HepG2 (cell line): ENCODE measurements around the gene ARMC5. TPM values are rescaled to one million over a fixed set of nuclear protein-coding genes. Genes with fewer than 3 reads are reported as not detected.
A peak's percentile ranks its signal among the peaks of the same experiment; 100 is the strongest.

Experiments used
- CENPX ChIP-seq: sonication (generic); formaldehyde crosslinking; IDR thresholded peaks from 2 replicates; pipeline ENCODE4 v1.9.0; 2021; ENCODE audit warnings: mild to moderate bottlenecking, missing genetic modification reagents, moderate library complexity
- PAX8 ChIP-seq: sonication (generic); formaldehyde crosslinking; IDR thresholded peaks from 2 replicates; pipeline ENCODE4 v1.8.0; 2022; ENCODE audit warnings: mild to moderate bottlenecking, missing genetic modification reagents, borderline replicate concordance
- RFXANK ChIP-seq: IDR thresholded peaks from 2 replicates; pipeline ENCODE4 v1.6.1; 2016
- RXRA ChIP-seq: sonication (generic); formaldehyde crosslinking; IDR thresholded peaks from 2 replicates; pipeline ENCODE4 v1.5.1; 2020; ENCODE audit warnings: missing genetic modification reagents
- SETDB1 ChIP-seq: sonication (generic); formaldehyde crosslinking; IDR thresholded peaks from 2 replicates; pipeline ENCODE4 v1.5.1; 2020; ENCODE audit warnings: missing genetic modification reagents, mild to moderate bottlenecking, borderline replicate concordance
- SMC3 ChIP-seq: IDR thresholded peaks from 2 replicates; pipeline ENCODE4 v1.6.1; 2011; ENCODE audit warnings: low read length, improper control_type of control experiment
- SOX13 ChIP-seq, 3 experiments: fragments of 450-650 bp in 1 of 3; sonication (generic) in 1 of 3; formaldehyde crosslinking in 1 of 3; IDR thresholded peaks in 2 of 3; conservative IDR thresholded peaks in 1 of 3; 2 replicates each; pipeline versions ENCODE4 v1.5.0 to v1.6.1; 2016 to 2020; ENCODE audit warnings: antibody characterized with exemption in 1 of 3, mild to moderate bottlenecking in 1 of 3, missing compliant biosample characterization in 1 of 3, missing genetic modification reagents in 1 of 3, moderate library complexity in 1 of 3
- ZFP62 ChIP-seq: sonication (generic); formaldehyde crosslinking; IDR thresholded peaks from 2 replicates; pipeline ENCODE4 v1.4.0; 2020; ENCODE audit warnings: missing genetic modification reagents
- ZNF605 ChIP-seq: sonication (generic); formaldehyde crosslinking; IDR thresholded peaks from 2 replicates; pipeline ENCODE4 v1.8.0; 2022; ENCODE audit warnings: mild to moderate bottlenecking, missing genetic modification reagents
- ZNF615 ChIP-seq: sonication (generic); formaldehyde crosslinking; IDR thresholded peaks from 2 replicates; pipeline ENCODE4 v1.5.0; 2020; ENCODE audit warnings: mild to moderate bottlenecking, missing genetic modification reagents, borderline replicate concordance
- ZNF672 ChIP-seq: sonication (generic); formaldehyde crosslinking; IDR thresholded peaks from 2 replicates; pipeline ENCODE4 v1.8.1; 2022; ENCODE audit warnings: missing genetic modification reagents
- ZNF724P ChIP-seq: sonication (generic); formaldehyde crosslinking; IDR thresholded peaks from 2 replicates; pipeline ENCODE4 v1.8.0; 2022; ENCODE audit warnings: missing genetic modification reagents, borderline replicate concordance
- ZNF891 ChIP-seq: sonication (generic); formaldehyde crosslinking; IDR thresholded peaks from 2 replicates; pipeline ENCODE4 v1.5.0; 2020; ENCODE audit warnings: mild to moderate bottlenecking, missing genetic modification reagents
- polyA plus RNA-seq, 8 experiments: library from polyadenylated mRNA; depleted of rRNA in 3 of 8; stranded (reverse) in 7 of 8; unstranded in 1 of 8; fragments of >200 nt; fragmentation: Illumina TruSeq in 4 of 8; extraction: Trizol in 4 of 8; gene quantifications; 2 replicates each; pipeline versions ENCODE4 v1.2.1 to v1.2.3, GENCODE V29; 2011 to 2016; ENCODE audit warnings: low read depth in 4 of 8, missing spikeins in 1 of 8, mixed read lengths in 1 of 8; ENCODE audit not compliant: insufficient read depth in 1 of 8
- total RNA-seq, 5 experiments: library from RNA; depleted of rRNA; stranded (reverse); fragments of >200 nt; fragmentation: Illumina TruSeq; extraction: Trizol; gene quantifications; 2 replicates each; pipeline ENCODE4 v1.2.3, GENCODE V29; 2016; ENCODE audit warnings: low read depth in 1 of 5
- TF ChIP-seq, protein P1 (sequence below): sonication (generic); formaldehyde crosslinking; IDR thresholded peaks from 2 replicates; pipeline ENCODE4 v1.5.0; 2020; ENCODE audit warnings: mild to moderate bottlenecking, missing genetic modification reagents, borderline replicate concordance
- TF ChIP-seq, protein P2 (sequence below): sonication (generic); formaldehyde crosslinking; IDR thresholded peaks from 2 replicates; pipeline ENCODE4 v1.4.0; 2020; ENCODE audit warnings: missing genetic modification reagents
- TF ChIP-seq, protein P3 (sequence below): IDR thresholded peaks from 2 replicates; pipeline ENCODE4 v1.6.1; 2018; ENCODE audit warnings: missing genetic modification reagents, mild to moderate bottlenecking, missing compliant biosample characterization

ARMC5 gene
- total and polyA plus RNA-seq, 2 of the 13 experiments (the other 11 are each of a cell fraction or from before 2014, with no cell fraction given), result 10.8 to 22.3 TPM

DNA sequence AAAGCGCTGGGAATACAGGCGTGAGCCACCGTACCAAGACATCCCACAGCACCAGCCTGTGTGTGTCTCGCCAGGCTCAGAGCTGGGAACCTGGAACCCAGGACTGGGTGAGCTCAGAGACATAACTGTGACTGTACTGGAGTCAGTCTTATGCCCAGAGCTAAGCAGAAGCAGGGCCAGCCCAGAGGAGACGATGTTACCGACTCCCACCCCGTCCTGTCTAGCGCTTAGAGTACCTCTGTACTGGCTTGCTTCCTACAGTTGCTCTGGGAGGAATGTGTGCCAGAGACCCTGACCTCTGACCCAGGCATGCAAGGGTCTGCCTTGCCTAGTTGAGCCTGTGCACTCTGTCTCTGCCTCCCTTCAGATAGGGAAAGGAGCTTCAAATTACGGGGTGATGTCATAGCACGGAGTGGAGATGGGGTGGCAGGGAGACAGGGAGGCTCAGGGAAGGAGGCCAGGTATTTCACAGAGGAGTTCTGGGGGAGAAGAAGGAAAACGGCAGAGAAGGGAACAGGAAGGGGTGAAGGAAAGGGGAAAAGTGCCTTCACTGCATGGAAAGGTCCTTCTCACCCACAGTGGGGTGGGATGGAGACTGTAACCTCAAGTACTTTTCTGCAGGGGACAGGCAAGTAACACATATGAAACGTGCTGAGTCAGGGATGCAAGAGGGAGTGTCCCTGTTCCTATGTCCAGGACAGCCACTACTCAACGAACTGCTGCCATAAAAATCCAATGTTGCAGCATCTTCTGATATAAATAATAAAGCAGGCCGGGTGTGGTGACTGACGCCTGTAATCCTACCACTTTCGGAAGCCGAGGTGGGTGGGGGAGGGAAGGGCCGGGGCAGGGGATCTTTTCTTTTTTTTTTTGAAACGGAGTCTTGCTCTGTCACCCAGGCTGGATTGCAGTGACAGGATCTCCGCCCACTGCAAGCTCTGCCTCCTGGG, 5.8 kb upstream of the ARMC5 start (continued):
- TF ChIP-seq, protein P1, sequence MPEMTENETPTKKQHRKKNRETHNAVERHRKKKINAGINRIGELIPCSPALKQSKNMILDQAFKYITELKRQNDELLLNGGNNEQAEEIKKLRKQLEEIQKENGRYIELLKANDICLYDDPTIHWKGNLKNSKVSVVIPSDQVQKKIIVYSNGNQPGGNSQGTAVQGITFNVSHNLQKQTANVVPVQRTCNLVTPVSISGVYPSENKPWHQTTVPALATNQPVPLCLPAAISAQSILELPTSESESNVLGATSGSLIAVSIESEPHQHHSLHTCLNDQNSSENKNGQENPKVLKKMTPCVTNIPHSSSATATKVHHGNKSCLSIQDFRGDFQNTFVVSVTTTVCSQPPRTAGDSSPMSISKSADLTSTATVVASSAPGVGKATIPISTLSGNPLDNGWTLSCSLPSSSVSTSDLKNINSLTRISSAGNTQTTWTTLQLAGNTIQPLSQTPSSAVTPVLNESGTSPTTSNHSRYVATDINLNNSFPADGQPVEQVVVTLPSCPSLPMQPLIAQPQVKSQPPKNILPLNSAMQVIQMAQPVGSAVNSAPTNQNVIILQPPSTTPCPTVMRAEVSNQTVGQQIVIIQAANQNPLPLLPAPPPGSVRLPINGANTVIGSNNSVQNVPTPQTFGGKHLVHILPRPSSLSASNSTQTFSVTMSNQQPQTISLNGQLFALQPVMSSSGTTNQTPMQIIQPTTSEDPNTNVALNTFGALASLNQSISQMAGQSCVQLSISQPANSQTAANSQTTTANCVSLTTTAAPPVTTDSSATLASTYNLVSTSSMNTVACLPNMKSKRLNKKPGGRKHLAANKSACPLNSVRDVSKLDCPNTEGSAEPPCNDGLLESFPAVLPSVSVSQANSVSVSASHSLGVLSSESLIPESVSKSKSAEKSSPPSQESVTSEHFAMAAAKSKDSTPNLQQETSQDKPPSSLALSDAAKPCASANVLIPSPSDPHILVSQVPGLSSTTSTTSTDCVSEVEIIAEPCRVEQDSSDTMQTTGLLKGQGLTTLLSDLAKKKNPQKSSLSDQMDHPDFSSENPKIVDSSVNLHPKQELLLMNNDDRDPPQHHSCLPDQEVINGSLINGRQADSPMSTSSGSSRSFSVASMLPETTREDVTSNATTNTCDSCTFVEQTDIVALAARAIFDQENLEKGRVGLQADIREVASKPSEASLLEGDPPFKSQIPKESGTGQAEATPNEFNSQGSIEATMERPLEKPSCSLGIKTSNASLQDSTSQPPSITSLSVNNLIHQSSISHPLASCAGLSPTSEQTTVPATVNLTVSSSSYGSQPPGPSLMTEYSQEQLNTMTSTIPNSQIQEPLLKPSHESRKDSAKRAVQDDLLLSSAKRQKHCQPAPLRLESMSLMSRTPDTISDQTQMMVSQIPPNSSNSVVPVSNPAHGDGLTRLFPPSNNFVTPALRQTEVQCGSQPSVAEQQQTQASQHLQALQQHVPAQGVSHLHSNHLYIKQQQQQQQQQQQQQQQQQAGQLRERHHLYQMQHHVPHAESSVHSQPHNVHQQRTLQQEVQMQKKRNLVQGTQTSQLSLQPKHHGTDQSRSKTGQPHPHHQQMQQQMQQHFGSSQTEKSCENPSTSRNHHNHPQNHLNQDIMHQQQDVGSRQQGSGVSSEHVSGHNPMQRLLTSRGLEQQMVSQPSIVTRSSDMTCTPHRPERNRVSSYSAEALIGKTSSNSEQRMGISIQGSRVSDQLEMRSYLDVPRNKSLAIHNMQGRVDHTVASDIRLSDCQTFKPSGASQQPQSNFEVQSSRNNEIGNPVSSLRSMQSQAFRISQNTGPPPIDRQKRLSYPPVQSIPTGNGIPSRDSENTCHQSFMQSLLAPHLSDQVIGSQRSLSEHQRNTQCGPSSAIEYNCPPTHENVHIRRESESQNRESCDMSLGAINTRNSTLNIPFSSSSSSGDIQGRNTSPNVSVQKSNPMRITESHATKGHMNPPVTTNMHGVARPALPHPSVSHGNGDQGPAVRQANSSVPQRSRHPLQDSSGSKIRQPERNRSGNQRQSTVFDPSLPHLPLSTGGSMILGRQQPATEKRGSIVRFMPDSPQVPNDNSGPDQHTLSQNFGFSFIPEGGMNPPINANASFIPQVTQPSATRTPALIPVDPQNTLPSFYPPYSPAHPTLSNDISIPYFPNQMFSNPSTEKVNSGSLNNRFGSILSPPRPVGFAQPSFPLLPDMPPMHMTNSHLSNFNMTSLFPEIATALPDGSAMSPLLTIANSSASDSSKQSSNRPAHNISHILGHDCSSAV, result no peak
- TF ChIP-seq ZFP62 (no peak), ZNF891 (peak; percentile 33; the same call in 1 of the 2 replicates), RXRA (CRISPR knock-in tag) (peak; percentile 38; the same call in 1 of the 2 replicates), ZNF615 (no peak), RFXANK (CRISPR knock-in tag) (no peak), PAX8 (CRISPR knock-in tag) (peak; percentile 5; the same call in 1 of the 2 replicates), SMC3 (no peak), SOX13 (IDR thresholded peaks at IDR 0.05) (no peak), SOX13 (CRISPR knock-in tag; conservative IDR thresholded peaks at IDR 0.05 in 1 of 2, IDR thresholded peaks at IDR 0.05 in 1 of 2) (peak in 1 of 2 experiments; percentile 48; a peak in 2 of 4 replicates), CENPX (CRISPR knock-in tag) (no peak), SETDB1 (CRISPR knock-in tag) (no peak), ZNF724P (CRISPR knock-in tag) (no peak), ZNF672 (CRISPR knock-in tag) (no peak), ZNF605 (CRISPR knock-in tag) (0 out of 2 replicates have a peak, but pooled peaks have one; percentile 34)
- TF ChIP-seq, protein P2, sequence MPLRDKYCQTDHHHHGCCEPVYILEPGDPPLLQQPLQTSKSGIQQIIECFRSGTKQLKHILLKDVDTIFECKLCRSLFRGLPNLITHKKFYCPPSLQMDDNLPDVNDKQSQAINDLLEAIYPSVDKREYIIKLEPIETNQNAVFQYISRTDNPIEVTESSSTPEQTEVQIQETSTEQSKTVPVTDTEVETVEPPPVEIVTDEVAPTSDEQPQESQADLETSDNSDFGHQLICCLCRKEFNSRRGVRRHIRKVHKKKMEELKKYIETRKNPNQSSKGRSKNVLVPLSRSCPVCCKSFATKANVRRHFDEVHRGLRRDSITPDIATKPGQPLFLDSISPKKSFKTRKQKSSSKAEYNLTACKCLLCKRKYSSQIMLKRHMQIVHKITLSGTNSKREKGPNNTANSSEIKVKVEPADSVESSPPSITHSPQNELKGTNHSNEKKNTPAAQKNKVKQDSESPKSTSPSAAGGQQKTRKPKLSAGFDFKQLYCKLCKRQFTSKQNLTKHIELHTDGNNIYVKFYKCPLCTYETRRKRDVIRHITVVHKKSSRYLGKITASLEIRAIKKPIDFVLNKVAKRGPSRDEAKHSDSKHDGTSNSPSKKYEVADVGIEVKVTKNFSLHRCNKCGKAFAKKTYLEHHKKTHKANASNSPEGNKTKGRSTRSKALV (CRISPR knock-in tag), result no peak
- TF ChIP-seq, protein P3, sequence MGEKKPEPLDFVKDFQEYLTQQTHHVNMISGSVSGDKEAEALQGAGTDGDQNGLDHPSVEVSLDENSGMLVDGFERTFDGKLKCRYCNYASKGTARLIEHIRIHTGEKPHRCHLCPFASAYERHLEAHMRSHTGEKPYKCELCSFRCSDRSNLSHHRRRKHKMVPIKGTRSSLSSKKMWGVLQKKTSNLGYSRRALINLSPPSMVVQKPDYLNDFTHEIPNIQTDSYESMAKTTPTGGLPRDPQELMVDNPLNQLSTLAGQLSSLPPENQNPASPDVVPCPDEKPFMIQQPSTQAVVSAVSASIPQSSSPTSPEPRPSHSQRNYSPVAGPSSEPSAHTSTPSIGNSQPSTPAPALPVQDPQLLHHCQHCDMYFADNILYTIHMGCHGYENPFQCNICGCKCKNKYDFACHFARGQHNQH (CRISPR knock-in tag), result 0 out of 2 replicates have a peak, but pooled peaks have one; percentile 38
